Measurements from ENCODE around the gene XYLT1.

XYLT1 gene

DNA sequence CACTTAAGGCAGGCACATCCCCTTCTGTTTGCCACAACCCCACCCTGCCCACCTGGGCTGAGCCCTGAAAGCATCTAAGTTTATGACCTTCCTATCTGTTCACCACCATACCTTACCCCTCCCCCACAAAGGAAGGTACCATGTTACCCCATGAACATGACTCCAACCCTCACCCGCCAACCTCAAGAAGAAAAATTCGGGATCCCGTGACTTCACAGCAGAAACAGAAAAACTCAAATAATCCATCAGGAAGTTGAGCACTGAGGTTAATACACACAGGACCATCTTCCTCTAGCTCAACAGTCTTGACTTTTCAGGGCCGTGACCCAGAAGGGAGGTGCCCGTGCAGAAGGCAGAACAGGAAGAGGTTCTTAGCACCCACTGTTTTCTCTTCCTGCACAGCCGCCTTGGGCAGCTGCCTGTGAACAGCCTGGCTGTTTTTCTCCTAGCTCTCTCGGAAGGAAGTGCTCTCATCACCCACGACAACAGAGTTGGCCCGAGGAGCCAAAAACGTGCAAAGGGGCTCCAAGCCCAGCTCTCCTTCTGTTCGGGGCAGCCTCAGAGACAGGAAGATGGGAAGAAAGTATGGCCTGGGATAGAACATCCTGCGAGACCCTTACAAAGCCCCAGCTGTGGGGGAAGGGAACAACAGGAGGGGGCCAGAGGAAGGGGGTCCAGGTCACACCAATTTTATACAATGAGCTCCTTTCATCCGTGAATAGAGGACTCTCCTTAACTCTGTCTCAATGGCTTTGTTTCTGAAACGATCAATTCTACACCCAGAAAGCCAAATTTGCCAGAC lies 101.1 kb downstream of the XYLT1 start:
- DNase-seq, result no peak
- in situ Hi-C loops (cut with HindIII; ENCODE audit: low pct_ligation_motif_present, low pct_unique_long_range_greater_than_20kb, low sequenced_read_pairs), result no loop called here

DNA sequence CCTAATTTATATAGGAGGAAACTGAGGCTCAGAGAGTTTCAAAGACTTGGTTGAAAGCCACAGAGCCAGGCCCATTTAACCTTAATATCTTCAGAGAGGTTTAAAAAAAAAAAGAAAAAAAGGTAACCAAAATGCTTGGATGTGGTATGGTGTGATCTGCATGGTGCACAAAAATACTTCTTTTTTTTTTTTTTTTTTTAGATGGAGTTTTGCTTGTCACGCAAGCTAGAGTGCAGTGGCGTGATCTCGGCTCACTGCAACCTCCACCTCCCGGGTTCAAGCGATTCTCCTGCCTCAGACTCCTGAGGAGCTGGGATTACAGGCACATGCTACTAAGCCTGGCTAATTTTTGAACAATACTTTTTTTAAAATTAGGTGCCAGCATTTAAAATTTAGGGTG lies 101.8 kb downstream of the XYLT1 start:
- DNase-seq, result no peak

DNA sequence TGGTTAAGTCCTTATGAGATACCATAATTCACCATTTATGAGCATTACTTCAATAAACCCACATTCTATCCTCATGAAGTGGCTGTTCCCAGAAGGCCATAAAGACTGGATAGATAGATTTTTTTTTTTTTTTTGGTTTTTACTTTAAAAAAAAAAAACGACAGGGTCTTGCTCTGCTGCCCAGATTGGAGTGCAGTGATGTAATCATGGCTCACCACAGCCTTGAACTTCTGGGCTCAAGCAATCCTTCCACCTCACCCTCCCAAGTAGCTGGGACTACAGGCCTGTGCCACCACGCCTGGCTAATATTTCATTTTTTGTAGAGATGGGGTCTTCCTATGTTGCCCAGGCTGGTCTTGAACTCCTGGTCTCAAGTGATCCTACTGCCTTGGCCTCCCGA lies 102.3 kb downstream of the XYLT1 start:
- in situ Hi-C loops (cut with HindIII; ENCODE audit: low pct_ligation_motif_present, low pct_unique_long_range_greater_than_20kb, low sequenced_read_pairs), result no loop called here
- no peak for DNase-seq

More for the DNA sequence above, 101.8 kb downstream of the XYLT1 start:
- in situ Hi-C loops (cut with HindIII; ENCODE audit: low pct_ligation_motif_present, low pct_unique_long_range_greater_than_20kb, low sequenced_read_pairs), result no loop called here

DNA sequence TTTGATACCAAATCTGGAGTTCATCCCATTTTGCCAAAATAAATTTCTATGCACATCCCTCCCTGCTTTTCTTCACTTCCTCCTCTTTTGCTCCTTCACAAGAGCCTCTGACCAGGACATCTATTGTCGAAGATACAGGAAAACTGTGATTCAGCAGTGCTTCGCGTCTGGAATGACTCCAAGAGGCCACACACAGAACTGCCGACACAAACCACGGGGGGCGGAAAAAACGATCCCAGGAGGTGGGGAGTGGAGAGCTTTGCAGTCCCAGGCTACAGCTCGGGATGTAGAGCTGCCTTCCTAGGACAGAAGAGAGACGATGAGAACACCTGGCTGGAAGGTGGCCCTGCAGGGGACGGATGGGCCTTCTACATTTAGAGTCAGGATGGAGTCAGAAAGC lies 102.8 kb downstream of the XYLT1 start:
- DNase-seq, result no peak
- in situ Hi-C loops (cut with HindIII; ENCODE audit: low pct_ligation_motif_present, low pct_unique_long_range_greater_than_20kb, low sequenced_read_pairs), result no loop called here

DNA sequence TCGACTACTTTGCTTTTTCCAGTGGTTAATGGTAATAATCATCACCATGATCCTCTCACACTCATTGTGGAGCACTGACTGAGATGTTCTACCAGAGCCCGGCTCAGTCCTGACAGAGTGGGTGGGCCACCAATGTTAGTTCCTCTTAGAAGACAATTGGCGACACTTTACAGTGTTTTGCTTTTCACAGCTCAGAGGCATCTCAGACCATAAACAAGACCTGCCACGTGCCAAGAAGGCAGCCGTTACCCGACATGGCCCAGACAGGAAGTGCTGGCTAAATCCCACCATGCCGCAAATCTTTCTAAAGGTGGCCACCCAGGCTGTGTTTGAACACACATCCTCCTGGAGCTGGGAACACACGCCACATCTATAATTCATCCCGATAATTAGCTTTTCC lies 103.7 kb downstream of the XYLT1 start:
- in situ Hi-C loops (cut with HindIII; ENCODE audit: low pct_ligation_motif_present, low pct_unique_long_range_greater_than_20kb, low sequenced_read_pairs), result no loop called here
- DNase-seq, result no peak

DNA sequence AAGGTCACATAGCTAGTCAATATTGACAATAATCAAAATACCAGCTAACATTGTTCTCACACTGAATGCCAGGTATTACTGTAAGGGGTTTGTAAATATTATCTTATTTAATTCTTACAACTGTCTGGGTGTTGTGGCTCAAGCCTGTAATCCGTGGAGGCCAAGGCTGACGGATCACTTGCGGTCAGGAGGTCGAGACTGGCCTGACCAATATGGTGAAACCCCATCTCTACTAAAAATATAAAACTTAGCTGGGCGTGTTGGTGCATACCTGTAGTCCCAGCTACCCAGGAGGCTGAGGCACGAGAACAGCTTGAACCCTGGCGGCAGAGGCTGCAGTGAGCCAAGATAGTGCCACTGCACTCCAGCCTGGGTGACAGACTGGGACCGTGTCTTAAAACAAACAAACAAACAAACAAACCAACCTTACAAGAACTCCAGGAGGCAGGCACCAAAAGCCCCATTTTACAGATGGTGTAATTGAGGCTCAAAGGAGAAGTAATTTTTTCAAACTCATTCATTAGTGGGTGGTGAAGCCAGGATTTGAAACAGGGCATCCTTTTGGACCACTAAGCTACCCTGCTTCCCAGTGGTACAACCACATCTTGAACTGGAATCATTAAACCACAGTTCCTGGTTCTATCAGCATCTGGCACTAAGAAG lies 104.3 kb downstream of the XYLT1 start:
- in situ Hi-C loops (cut with HindIII; ENCODE audit: low pct_ligation_motif_present, low pct_unique_long_range_greater_than_20kb, low sequenced_read_pairs), result no loop called here
- DNase-seq, result no peak

DNA sequence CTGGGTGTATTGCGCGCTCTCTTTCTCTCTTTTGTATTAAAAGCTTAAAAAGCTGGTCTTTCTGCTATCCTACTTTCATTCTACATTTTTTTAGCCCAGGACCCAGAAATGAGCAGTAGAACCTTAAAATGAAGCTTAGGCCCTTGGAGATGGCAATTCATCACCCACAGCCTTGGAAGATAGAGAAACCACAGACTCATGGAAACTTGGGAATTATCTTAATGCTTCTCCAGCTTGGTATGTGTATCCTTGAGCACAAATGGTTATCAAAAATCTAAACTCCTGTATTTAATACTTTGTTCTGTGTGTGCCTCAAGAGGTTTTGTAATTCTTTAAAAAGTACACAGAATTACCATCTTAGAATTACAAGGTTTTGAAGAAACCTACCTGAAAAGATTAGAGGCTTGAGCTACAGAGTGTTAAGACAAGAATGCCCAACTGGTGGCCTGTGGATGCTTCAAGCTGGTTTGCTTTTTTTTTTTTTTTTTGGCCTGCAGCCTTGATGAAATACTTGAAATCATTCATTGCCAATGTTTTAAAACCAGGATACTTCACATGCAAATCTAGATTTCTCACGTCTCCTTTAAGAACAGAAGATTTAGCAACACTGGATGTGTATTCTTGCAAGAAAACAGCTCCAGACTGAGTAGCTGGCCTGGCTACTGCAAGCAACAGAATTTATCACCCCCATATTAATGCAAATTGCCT lies 105.0 kb downstream of the XYLT1 start:
- in situ Hi-C loops (cut with HindIII; ENCODE audit: low pct_ligation_motif_present, low pct_unique_long_range_greater_than_20kb, low sequenced_read_pairs), result no loop called here
- no peak for DNase-seq

DNA sequence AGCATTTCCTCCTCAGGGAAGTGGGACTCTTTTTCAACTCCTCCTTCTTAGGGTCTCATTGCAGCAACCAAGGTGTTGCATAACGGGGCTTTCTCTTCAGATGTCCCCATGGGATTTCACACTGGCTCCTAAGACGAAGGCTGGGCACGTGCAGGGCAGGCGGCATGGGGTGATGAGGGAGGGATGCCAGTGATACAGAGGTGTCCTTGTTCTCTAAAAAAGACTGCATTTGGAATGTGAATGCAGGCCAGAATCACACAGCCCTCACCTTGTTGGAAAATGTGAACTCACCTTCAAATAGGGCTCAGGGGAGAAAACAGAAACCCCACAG lies 105.6 kb downstream of the XYLT1 start:
- in situ Hi-C loops (cut with HindIII; ENCODE audit: low pct_ligation_motif_present, low pct_unique_long_range_greater_than_20kb, low sequenced_read_pairs), result no loop called here
- DNase-seq, result no peak

DNA sequence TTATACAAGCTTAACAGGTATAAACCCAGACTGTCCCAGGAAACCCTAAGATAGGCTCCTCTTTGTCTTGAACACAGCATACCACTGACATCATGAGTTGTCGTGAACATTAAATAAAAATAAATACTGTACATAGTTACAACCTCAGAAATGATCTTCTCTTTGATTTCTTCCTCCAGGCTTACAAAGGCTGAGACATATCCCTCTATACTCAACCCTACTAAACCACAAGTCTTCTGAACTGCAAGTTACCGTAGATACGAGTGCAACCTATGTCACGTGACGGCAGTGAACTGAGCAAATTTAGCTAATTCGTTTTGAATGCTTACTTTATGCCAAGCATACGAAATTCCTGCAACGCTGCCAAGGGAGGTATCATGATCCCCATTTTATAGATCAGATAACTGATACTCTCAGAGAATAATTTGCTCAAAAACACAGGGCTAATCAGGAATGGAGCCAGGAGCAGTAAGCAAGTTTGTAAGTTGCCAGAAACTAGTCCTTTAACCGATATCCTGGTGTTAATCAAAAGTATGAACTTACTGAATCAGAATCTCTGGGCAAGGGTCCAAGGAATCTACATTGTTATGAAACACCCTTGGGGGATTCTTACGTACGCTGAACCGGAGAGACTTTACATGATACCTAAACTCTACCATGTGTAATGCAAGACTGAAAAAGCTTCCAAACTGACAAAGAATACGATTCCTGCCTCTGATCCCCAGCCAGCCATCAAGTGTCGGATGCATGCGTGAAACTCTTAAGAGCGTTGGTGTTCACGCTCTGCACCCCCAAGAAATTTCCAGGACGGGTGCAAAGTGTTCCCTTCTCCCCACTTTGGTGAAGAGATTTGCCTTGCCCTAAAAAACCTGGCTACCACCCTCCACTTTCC lies 106.2 kb downstream of the XYLT1 start:
- DNase-seq, result no peak
- in situ Hi-C loops (cut with HindIII; ENCODE audit: low pct_ligation_motif_present, low pct_unique_long_range_greater_than_20kb, low sequenced_read_pairs), result no loop called here

DNA sequence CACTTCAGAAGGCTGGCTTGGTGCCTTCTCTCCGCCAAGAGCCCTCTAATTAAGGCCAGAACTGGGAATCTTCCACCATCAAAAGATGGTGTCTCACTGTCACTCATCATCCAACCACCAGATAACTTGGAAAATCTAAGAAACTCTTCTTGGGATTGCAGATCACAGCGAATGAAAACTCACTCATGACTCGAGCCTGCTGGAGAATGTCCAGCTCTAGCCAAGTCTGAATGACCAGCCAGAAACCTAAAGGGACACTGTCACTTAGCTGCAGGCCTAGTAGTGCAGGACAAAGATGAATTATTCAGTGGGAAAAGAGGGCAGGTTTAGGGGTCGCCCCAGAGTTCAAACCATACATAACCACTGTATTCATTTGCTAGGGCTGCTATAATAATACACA lies 107.8 kb downstream of the XYLT1 start:
- DNase-seq, result no peak
- in situ Hi-C loops (cut with HindIII; ENCODE audit: low pct_ligation_motif_present, low pct_unique_long_range_greater_than_20kb, low sequenced_read_pairs), result no loop called here

DNA sequence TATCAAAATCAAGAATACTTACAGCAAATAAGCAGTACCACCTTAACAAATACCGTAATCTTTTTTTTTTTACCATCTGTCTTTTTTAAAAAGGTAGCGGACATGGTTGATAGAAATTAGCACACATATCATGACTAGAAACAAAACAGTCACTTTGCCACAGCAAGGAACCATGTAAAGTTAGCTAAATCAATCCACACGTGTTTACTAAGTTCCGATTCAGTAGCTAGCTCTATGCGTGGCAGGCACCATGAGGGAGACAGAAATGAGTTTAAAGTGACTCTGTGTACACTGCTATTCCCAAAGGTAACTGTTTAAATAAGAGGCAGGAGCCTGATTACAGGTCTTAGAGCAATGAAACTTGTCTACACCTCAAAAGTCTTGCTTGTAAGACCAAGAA lies 108.6 kb downstream of the XYLT1 start:
- no peak for DNase-seq
- in situ Hi-C loops (cut with HindIII; ENCODE audit: low pct_ligation_motif_present, low pct_unique_long_range_greater_than_20kb, low sequenced_read_pairs), result no loop called here

DNA sequence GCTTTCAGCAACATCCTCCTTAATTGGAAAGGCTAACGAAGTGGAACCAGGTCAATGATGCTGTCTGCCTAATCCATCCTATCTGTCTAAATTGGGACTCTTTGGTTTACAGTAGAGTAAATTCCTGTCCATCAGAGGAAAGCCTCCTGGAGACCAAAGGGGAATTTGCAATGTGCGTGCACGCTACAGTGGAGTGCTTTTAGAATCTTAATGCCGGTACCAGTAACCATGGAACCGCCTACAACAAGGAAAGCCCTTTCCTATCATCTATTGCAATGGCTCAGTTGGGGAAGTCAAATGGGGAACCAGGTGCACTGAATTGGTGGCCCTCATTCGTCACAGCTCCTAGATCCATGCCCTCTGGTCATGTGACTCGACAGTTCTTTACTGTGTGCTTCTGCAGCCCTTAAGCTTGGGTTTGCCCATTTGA lies 110.1 kb downstream of the XYLT1 start:
- no peak for DNase-seq
- in situ Hi-C loops (cut with HindIII; ENCODE audit: low pct_ligation_motif_present, low pct_unique_long_range_greater_than_20kb, low sequenced_read_pairs), result no loop called here

DNA sequence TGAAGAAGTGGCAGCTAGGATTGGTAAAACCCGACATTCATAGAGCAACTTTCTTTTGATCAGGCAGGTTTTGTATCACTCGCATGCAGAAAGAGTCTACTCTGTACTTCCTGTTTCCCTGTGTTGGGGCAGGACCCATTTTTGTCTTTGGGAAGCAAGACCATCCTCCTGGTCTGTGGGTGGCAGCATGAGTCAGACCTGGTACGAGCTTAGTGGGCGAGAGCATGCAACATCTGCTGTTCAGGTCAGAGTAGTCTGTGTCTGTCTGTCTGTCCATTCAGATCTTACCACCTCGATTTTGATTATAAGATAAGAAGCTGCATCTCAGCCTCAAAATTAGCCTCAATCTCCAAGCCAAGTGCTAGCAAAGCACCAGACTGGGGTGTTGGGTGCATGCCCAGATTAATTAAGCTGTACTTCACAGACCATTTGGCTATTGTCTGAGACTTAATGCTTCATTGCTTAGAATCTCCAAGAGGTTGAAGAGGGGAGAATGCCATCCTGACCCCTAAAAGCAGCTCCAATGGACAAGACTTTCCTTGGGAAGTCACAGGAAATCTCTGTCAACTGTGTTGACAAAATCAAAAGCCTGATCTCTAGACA lies 110.9 kb downstream of the XYLT1 start:
- in situ Hi-C loops (cut with HindIII; ENCODE audit: low pct_ligation_motif_present, low pct_unique_long_range_greater_than_20kb, low sequenced_read_pairs), result no loop called here
- DNase-seq, result no peak

DNA sequence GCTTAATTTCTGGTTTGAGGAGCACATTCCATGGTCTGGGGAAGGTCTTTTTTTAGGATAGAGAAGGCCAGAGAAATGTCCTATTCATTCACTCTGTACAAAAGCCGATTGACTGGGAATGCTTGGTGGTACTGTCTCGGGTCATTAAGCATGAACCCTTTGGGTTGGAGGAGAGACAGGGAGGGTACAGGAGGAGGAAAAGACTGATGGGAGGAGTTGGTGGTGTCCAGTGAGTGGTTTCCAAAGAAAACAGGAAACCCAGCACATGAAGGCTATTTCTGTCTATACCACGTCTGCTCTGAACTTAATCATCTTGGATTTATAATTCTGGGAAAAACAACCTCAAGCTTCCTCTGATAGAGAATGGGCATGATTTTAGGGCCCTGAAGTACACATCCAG lies 111.9 kb downstream of the XYLT1 start:
- DNase-seq, result no peak
- in situ Hi-C loops (cut with HindIII; ENCODE audit: low pct_ligation_motif_present, low pct_unique_long_range_greater_than_20kb, low sequenced_read_pairs), result no loop called here

DNA sequence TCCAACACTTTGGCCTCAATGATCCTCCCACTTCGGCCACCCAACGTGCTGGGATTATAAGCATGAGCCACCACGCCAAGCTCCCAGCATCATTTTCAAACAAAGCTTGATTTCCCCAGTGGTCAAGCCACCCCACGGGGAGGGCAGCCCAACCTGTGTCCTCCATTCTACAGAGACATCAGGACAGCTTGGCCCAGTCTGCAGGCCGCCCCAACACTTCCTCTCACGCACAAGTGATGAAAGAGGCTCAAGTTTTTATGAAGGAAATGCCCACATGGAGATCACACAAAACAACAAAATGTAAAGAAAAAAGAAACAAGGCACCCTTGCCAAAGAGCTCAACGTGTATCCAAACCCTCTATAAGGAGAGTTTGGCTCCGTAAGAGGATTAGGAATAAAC lies 112.4 kb downstream of the XYLT1 start:
- in situ Hi-C loops (cut with HindIII; ENCODE audit: low pct_ligation_motif_present, low pct_unique_long_range_greater_than_20kb, low sequenced_read_pairs), result no loop called here
- no peak for DNase-seq

DNA sequence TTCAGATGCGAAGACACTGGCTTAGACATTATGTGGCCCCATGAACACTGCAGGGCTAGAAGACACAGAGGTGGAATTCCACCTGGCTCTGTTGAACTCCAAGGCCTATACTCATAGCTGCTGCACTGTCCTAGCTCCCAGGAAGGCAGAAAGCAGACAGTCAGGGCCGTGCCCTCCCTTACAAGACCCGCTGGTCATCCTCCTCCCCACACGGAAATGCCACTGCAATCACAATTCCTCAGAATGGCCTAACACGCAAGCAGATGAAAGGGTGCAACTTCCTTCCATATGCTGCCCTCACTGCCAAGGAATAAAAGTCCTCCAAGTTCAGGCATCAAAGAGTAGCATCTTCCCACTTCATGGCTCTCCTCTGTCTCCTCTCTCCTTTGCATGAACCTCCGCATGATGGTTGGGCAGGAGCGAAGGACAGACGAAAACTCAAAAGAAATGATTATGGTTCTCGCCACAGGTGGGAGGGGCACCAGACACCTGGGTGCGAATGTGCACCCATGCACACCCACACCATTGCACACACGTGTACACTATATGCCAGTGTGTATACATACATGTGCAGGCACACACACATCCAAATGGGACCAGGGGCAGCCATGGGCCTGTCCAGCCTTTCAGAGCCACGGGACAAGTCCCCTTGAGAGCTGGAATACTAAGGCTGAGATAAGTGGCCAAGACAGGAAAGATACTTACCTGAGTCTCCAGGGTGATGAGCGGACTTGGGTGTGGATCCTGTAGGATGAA lies 113.3 kb downstream of the XYLT1 start:
- in situ Hi-C loops (cut with HindIII; ENCODE audit: low pct_ligation_motif_present, low pct_unique_long_range_greater_than_20kb, low sequenced_read_pairs), result no loop called here
- DNase-seq, result no peak

DNA sequence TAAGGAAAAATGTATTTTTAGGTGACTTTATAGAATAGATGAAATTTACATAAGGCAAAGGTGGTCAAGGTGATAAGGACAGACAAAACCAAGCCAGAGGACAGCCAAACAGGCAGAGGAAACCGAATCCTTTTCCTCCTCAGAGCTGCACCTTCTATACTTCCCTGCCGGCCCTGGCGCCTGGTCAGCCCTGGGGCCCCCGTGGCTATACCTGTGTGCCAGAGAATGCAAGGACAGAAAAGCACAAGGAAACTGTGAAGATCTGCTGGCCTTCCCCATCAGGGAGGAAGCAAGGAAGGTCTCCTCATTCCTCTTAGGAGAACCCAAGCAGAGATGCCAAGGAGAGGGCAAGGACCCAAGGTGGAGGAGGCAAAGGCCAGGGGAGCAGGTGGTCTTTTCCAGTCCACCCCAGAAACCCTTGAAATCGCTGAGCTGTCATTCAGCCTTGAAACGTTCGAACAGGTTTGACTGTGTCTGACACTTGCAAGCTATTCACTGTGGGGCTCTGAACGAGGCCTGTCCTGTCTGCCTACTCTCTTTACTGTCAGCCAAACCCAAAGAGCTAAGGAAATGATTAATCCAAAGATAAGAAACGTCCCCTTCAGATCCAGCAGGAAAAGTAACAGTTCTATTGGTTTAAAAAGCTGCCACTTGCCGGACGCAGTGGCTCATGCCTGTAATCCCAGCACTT lies 114.4 kb downstream of the XYLT1 start:
- DNase-seq, result no peak
- in situ Hi-C loops (cut with HindIII; ENCODE audit: low pct_ligation_motif_present, low pct_unique_long_range_greater_than_20kb, low sequenced_read_pairs), result no loop called here
